ENCODE results near the gene NQO1.

- TF ChIP-seq CTCF (IDR thresholded peaks at IDR 0.05; ENCODE audit: insufficient read depth, low read length, poor library complexity, severe bottlenecking): no peak
- TF ChIP-seq EZH2phosphoT487 (conservative IDR thresholded peaks at IDR 0.05; ENCODE audit: low read length): no peak
Observed at GRCh38 chr16:69672998-69673713, 53.2 kb downstream of the NQO1 start.
